Measurements from ENCODE around the gene RAB27B.

Gene RAB27B

GRCh38 chr18:54942569-54942968 is 114.3 kb downstream of the RAB27B start:
- Mint-ChIP-seq H3K27ac (no peak overlapping the region), H3K4me3 (no peak overlapping the region), H3K4me1 (ENCODE audit: low read depth in 2 of 2) (peaks cover 7 to 10% of the 10 kb centered on the region in 2 donors), H3K36me3 (ENCODE audit: insufficient read depth) (peaks cover 4% of the 10 kb centered on the region), H3K27me3 (no peaks in the 10 kb centered on the region), H3K9me3 (no peaks in the 10 kb centered on the region)
- no peak for DNase-seq
- ATAC-seq (replicated peaks), result no peak

Data from effector memory CD8-positive, alpha-beta T cell (primary cell).